Muscle layer of colon (tissue), 2 donors: ENCODE measurements around the gene KRR1.
"Not testable (repeated sequence)": the region's sequence is repeated elsewhere in the genome, so short reads cannot be mapped to it uniquely, and the experiment has no call there.

Experiments
- H3K27ac ChIP-seq: one replicate; pipeline ENCODE4 v1.7.0; 2013; ENCODE audit warnings: low read depth, mild to moderate bottlenecking, low read length, moderate library complexity
- H3K27me3 ChIP-seq, 2 donors: one replicate each; pipeline ENCODE4 v1.7.0; 2013; ENCODE audit warnings: low read length in 2 of 2, mild to moderate bottlenecking in 2 of 2; ENCODE audit not compliant: insufficient read depth in 2 of 2, control insufficient read depth in 1 of 2
- H3K36me3 ChIP-seq: one replicate; pipeline ENCODE4 v1.7.0; 2013; ENCODE audit warnings: mild to moderate bottlenecking, low read length; ENCODE audit not compliant: insufficient read depth
- H3K4me1 ChIP-seq: one replicate; pipeline ENCODE4 v1.7.0; 2013; ENCODE audit warnings: mild to moderate bottlenecking, low read length; ENCODE audit not compliant: insufficient read depth
- H3K4me3 ChIP-seq, 2 donors: one replicate each; pipeline ENCODE4 v1.7.0; 2013; ENCODE audit warnings: low read length in 2 of 2, low read depth in 1 of 2, mild to moderate bottlenecking in 1 of 2, moderate library complexity in 1 of 2
- H3K9ac ChIP-seq: one replicate; pipeline ENCODE4 v1.7.0; 2013; ENCODE audit warnings: low read length
- H3K9me3 ChIP-seq: one replicate; pipeline ENCODE4 v1.7.0; 2013; ENCODE audit warnings: mild to moderate bottlenecking, low read length
- donor health status: abdominal sarcoma.
- donor health status: Adenocarcinoma of cecum.

Gene KRR1

DNA sequence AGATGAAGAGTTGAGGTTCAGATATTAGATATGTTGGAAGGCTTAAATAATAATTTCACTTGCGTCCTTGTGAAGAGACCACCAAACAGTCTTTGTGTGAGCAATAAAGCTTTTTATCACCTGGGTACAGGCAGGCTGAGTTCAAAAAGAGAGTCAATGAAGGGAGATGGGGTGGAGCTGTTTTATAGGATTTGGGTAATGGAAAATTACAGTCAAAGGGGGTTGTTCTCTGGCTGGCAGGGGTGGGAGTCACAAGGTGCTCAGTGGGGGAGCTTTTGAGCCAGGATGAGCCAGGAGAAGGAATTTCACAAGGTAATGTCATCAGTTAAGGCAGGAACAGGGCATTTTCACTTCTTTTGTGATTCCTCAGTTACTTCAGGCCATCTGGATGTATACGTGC, 27.0 kb downstream of the KRR1 start:
- not testable (repeated sequence) for H3K27me3 ChIP-seq, H3K9me3 ChIP-seq, H3K36me3 ChIP-seq, H3K27ac ChIP-seq, H3K9ac ChIP-seq
- H3K4me3 ChIP-seq, result peak overlapping the region in 1 of 2 donors; percentile 30
- peaks cover 50% of the 10 kb centered on the region for H3K4me1 ChIP-seq

DNA sequence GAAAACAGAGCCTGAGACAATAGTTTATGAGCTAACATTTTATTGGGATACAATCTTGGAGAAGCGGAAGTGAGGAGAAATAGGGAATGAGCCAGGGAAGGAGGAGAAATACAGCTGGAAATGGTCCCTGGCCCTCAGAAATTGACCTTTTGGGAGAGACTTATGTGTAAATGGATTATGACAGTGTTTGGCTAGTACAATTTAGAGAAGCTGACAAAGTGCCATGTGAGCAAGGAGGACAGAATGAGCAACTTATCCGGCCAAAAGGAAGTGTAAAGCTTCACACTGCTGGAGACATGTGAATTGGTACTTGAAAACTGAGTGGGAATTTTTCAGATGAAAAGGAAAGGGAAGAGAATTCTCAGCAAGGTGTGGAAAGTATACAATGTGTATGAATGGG, 28.0 kb downstream of the KRR1 start:
- Histone ChIP-seq H3K9ac (no peak overlapping the region), H3K4me1 (peaks cover 45% of the 10 kb centered on the region), H3K27me3 (no peaks in the 10 kb centered on the region), H3K9me3 (no peaks in the 10 kb centered on the region), H3K36me3 (no peaks in the 10 kb centered on the region), H3K27ac (no peak overlapping the region), H3K4me3 (peak overlapping the region in 1 of 2 donors; percentile 30)

DNA sequence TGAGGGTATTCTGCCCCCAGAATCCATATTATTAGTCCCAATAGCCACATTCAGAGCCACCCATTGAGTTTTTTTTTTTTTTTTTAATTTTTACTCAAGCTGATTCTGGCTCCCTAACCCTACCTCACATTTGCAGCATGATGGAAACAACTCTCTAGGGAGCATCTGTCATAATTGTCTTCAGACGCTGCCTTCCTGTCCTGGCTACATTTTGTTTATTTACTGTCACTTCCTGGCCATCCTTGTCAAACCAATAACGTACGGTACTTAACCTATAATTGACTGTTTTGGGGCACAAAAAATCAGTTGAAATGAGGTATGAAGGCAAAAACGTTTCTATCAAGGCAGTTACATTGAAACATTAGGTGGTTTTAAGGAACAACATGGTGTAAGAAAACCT, 28.8 kb downstream of the KRR1 start:
- Histone ChIP-seq H3K4me3 (peak overlapping the region; percentile 6 to 74), H3K9ac (no peak overlapping the region), H3K4me1 (peaks cover 45% of the 10 kb centered on the region), H3K36me3 (no peaks in the 10 kb centered on the region), H3K27ac (peak overlapping the region; percentile 69), H3K9me3 (no peaks in the 10 kb centered on the region), H3K27me3 (no peaks in the 10 kb centered on the region)

DNA sequence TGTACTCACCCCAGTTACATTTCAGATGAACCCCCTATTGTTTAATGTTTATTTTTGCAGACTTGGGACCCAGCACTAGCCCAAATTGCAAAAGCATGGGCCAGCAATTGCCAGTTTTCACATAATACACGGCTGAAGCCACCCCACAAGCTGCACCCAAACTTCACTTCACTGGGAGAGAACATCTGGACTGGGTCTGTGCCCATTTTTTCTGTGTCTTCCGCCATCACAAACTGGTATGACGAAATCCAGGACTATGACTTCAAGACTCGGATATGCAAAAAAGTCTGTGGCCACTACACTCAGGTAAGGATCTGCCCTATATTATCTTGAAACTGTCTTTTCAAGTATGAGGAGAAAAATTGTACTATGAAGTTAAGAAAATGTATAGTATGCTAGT, 29.6 kb downstream of the KRR1 start:
- Histone ChIP-seq H3K9me3 (no peaks in the 10 kb centered on the region), H3K27ac (peak overlapping the region; percentile 28), H3K36me3 (no peaks in the 10 kb centered on the region), H3K27me3 (no peaks in the 10 kb centered on the region), H3K4me1 (peaks cover 45% of the 10 kb centered on the region), H3K9ac (peak overlapping the region; percentile 20), H3K4me3 (peak overlapping the region; percentile 44 to 74)

DNA sequence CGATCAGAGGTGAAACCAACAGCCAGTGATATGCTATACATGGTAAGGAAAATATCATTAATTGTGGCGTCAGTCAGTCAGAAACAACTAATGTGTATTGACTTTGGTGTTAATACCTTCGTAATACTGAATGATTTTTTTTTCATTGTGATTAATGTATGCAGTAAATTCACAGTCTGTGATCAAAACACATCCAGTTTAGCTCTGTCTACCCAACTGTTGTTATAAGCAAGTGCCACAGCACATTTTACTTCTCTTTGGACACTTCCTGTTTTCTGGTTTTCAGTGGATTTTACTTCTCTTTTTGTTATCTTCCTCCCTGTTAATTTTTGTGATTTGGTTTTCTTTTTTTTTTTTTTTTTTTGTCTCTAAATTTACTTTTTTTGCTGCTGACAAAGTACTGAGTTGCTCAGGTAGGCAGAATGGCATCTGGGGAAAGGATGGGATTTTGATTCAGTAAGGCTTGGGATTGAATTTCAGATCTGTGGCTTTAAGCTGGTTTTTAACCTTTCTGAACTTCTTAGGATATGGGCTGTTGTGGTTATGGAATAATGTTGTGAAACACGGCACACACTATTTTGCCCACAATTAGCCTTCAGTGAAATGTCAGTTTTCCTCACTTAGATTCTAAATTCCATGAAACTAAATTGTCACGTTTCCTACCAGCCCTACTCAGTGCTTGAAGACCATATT, 30.2 kb downstream of the KRR1 start:
- Histone ChIP-seq H3K4me1 (peaks cover 39% of the 10 kb centered on the region), H3K36me3 (no peaks in the 10 kb centered on the region), H3K9me3 (no peaks in the 10 kb centered on the region), H3K27me3 (no peaks in the 10 kb centered on the region), H3K9ac (peak overlapping the region; percentile 21), H3K27ac (peak overlapping the region; percentile 87), H3K4me3 (peak overlapping the region; percentile 44 to 74)

DNA sequence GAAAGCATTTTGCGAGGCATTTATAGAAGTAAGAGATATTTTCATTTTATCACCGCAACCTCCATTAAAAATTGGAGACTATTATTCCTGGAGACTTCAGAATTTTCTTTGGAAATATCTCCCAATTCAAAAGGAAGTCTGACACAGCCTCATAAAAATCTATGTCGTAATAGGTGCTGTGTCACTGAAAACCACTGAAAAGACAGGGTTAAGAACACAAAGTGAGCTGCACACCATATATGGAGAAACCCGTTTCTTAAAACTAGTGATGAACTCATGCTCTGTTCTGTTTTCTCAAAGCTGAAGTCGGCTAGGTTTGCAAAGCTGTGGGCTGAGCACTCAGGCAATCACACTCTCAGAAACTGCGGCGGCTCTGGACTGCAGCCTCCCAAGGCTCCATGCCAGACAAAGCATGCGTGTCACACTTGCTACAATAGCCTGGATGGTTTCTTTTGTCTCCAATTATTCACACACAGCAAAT, 30.9 kb downstream of the KRR1 start, which contains the start of gene GLIPR1:
GLIPR1 (plus strand) TSS at position 287 of the 481 bp plus-strand sequence; CDS start at position 413, 126 bp downstream.
- Histone ChIP-seq H3K9me3 (no peaks in the 10 kb centered on the region), H3K4me1 (peaks cover 34% of the 10 kb centered on the region), H3K36me3 (no peaks in the 10 kb centered on the region), H3K9ac (peak within 1 kb of the TSS; percentile 21), H3K27ac (peak within 1 kb of the TSS; percentile 87), H3K4me3 (peak within 1 kb of the TSS; percentile 44 to 74), H3K27me3 (no peaks in the 10 kb centered on the region)

DNA sequence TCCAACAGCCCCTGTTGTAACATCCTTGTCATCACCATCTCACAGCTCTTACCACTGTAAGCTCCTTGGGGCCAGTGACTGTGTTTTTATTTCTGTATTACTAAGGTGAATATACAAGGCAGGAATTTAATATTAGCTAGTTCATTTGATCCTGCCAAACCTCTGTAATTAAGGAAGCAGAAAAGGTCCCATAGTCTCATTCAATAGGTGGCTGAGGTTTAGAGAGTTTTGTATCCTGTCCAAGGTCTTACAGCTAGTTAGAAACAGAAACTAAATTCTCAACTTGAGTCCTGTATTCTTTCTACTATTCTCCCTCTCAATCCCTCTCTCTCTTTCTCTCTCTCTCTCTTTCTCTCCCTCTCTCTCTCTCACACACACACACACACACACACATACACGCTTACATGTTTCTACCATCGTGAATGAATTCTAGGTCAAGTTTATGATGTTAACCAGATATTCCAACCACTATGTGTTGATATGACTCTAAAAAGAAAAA, 31.4 kb downstream of the KRR1 start:
- peak overlapping the region; percentile 21 for H3K9ac ChIP-seq
- no peaks in the 10 kb centered on the region for H3K36me3 ChIP-seq
- H3K4me3 ChIP-seq, result peak overlapping the region; percentile 44 to 74
- no peaks in the 10 kb centered on the region for H3K27me3 ChIP-seq
- H3K4me1 ChIP-seq, result peaks cover 34% of the 10 kb centered on the region
- peak overlapping the region; percentile 87 for H3K27ac ChIP-seq
- no peaks in the 10 kb centered on the region for H3K9me3 ChIP-seq

DNA sequence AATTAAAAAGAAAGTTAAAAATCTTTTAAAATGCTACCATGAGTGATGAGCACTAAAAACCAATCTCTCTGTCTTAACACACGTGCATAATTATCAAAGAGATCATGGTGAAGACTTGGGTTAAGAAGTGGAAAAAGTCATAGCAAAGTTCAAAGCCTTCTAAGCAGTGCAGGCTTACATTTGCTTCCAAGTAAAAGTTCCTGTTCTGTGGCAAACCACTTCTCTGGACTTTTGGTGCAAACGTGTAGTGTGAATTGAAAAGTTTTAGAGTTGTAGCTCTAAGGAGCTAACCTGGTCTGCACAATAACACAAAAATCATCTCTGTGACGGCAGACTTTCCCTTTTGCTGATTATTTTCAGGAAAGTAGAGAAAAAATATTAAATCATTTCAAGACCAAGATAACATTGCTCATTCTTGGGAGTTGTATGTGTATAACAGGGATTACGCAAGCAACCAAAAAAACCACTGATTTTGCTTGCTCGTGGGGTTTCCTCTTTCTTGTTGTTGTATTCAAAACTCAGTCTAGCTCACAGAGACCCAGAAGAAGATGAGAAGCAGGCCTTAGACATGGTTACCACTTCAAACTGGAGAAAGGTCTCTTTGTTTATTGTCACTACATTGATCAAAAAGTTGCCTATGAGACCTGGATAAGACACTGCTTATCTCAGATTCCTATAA, 33.2 kb downstream of the KRR1 start:
- Histone ChIP-seq H3K27ac (no peak overlapping the region), H3K36me3 (no peaks in the 10 kb centered on the region)

DNA sequence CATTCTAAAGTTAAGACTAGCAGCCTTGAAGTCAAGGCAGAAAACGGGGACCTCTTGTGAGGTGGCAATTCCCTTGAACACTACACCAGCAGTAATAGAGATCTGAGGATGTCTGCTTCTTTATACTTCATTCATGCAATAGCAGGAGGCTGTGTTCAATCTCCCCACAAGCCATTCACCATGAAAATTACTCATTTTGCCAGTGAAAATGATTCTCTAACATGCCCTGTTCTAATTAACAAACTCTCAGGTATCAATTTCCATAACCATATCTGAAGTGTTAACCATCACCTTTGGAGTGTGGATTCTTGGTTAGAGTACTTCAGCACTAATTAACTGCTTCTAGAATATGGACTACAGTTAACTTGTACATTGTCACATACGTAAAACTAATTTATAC, 34.3 kb downstream of the KRR1 start:
- Histone ChIP-seq H3K4me1 (peaks cover 13% of the 10 kb centered on the region), H3K4me3 (no peak overlapping the region), H3K9me3 (no peaks in the 10 kb centered on the region), H3K27ac (no peak overlapping the region), H3K27me3 (no peaks in the 10 kb centered on the region), H3K9ac (no peak overlapping the region), H3K36me3 (no peaks in the 10 kb centered on the region)

More for the DNA sequence above, 33.2 kb downstream of the KRR1 start:
- Histone ChIP-seq H3K4me1 (peaks cover 23% of the 10 kb centered on the region), H3K4me3 (no peak overlapping the region), H3K9me3 (no peaks in the 10 kb centered on the region), H3K9ac (no peak overlapping the region), H3K27me3 (no peaks in the 10 kb centered on the region)

DNA sequence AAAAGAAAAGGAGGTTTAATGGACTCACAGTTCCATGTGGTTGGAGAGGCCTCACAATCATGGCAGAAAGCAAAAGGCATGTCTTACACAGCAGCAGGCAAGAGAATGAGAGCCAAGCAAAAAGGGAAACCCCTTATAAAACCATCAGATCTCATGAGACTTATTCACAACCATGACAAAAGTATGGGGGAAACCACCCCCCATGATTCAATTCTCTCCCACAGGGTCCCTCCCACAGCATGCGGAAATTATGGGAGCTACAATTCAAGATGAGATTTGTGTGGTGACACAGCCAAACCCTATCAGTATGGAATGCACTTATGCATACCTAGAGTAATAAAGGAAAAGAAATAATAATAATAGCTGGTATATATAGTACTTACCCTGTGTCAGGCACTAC, 35.3 kb downstream of the KRR1 start:
- Histone ChIP-seq H3K4me1 (peaks cover 5% of the 10 kb centered on the region), H3K9me3 (no peaks in the 10 kb centered on the region), H3K36me3 (no peaks in the 10 kb centered on the region), H3K9ac (no peak overlapping the region), H3K27ac (no peak overlapping the region), H3K27me3 (no peaks in the 10 kb centered on the region), H3K4me3 (no peak overlapping the region)

DNA sequence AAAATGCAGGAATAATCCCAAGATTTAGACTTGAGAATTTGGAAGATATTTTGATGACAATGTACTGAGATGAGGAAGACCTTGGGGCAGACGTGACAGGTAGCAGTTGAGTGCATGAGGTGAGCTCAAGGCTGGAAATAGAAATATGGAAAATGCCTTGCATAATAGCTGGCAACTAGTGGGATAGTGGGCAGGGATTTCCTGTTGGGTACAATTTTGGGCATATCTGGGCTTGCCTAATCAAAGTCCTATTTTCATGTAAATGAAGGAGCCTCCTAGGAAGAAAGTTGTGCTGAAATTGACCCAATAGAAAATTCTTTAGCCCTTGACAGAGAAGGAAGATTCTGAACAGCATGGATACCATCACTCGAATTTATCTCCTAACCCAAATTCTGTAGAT, 37.3 kb downstream of the KRR1 start:
- Histone ChIP-seq H3K9me3 (no peaks in the 10 kb centered on the region), H3K9ac (no peak overlapping the region), H3K27me3 (no peaks in the 10 kb centered on the region), H3K27ac (no peak overlapping the region), H3K4me1 (no peaks in the 10 kb centered on the region), H3K36me3 (no peaks in the 10 kb centered on the region), H3K4me3 (no peak overlapping the region)
